Vagina (tissue), 2 donors: ENCODE measurements around the gene SLC28A2.
"Not testable (repeated sequence)": the region's sequence is repeated elsewhere in the genome, so short reads cannot be mapped to it uniquely, and the experiment has no call there.

Source experiments
- POLR2AphosphoS5 ChIP-seq, 2 donors: sonication (generic); formaldehyde crosslinking; IDR thresholded peaks; one replicate each; pipeline ENCODE4 v1.9.0; 2017; ENCODE audit warnings: antibody characterized with exemption in 2 of 2, mild to moderate bottlenecking in 2 of 2, low read depth in 1 of 2; ENCODE audit not compliant: insufficient read depth in 1 of 2
- TF ChIP-seq, protein P1 (sequence below), 3 experiments: fragments of 450-650 bp in 2 of 3; fragments of 200-600 bp in 1 of 3; sonication (generic) in 1 of 3; IDR thresholded peaks; one replicate each; pipeline ENCODE4 v1.5.1; 2017 to 2019; ENCODE audit warnings: antibody characterized with exemption in 3 of 3, mild to moderate bottlenecking in 2 of 3, moderate library complexity in 2 of 3

DNA sequence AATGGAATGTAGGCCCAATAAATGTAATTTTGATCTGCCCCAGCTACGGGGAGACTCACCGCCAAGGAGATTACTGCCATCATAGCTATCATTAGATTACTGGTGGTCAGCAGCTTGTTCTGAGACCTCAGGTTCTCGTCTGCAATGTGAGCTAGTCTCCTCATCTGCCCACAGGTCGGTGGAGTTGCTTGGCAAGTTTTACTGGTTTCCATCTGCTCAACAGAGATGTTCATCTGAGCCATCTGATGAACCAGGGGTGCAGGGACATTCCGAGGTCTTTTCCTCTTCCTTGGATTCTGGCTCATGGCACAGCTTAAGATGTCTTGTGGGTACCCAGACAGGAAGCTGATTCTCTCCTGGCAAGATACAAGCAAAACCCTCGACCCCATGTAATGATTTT, 15.2 kb upstream of the SLC28A2 start:
- TF ChIP-seq, protein P1, sequence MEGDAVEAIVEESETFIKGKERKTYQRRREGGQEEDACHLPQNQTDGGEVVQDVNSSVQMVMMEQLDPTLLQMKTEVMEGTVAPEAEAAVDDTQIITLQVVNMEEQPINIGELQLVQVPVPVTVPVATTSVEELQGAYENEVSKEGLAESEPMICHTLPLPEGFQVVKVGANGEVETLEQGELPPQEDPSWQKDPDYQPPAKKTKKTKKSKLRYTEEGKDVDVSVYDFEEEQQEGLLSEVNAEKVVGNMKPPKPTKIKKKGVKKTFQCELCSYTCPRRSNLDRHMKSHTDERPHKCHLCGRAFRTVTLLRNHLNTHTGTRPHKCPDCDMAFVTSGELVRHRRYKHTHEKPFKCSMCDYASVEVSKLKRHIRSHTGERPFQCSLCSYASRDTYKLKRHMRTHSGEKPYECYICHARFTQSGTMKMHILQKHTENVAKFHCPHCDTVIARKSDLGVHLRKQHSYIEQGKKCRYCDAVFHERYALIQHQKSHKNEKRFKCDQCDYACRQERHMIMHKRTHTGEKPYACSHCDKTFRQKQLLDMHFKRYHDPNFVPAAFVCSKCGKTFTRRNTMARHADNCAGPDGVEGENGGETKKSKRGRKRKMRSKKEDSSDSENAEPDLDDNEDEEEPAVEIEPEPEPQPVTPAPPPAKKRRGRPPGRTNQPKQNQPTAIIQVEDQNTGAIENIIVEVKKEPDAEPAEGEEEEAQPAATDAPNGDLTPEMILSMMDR (IDR thresholded peaks at IDR 0.05): not testable (repeated sequence)
- TF ChIP-seq POLR2AphosphoS5 (IDR thresholded peaks at IDR 0.05; ENCODE audit: insufficient read depth in 1 of 2, low read depth in 1 of 2): not testable (repeated sequence)
